ENCODE measurements around the gene LHCGR. TPM values are rescaled to one million over a fixed set of nuclear protein-coding genes. Genes with fewer than 3 reads are reported as not detected.

LHCGR gene
- total and polyA plus RNA-seq, 2 of the 13 experiments (the other 11 are each of a cell fraction or from before 2014, with no cell fraction given), result not detected

GRCh38 chr2:48691935-48692691 lies 63.4 kb downstream of the LHCGR start:
- no peaks in the 10 kb centered on the region for H3K4me1 ChIP-seq (ENCODE audit: insufficient read depth, low read length)
- ChIA-PET CTCF (ENCODE audit: low intra/inter-chr PET ratio, low total read pairs) (no interaction called here), POLR2A (no interaction called here)
- H3K4me3 ChIP-seq (replicated peaks in 1 of 3; ENCODE audit: insufficient read depth in 1 of 3, low read depth in 2 of 3, low read length in 3 of 3), result no peak overlapping the region
- no peak overlapping the region for H3K27ac ChIP-seq (ENCODE audit: extremely low read length, insufficient read depth, low read length)
- BruUV-seq (replicated peaks), result no TSS peak
- H3K27me3 ChIP-seq (ENCODE audit: control insufficient read depth in 1 of 2, insufficient read depth in 2 of 2, low read length in 2 of 2), result no peaks in the 10 kb centered on the region
- H3K9ac ChIP-seq (ENCODE audit: insufficient read depth, low read depth, low read length), result no peak overlapping the region
- ATAC-seq (no peak), FAIRE-seq (no peak), DNase-seq (ENCODE audit: low spot score) (no peak)
- H3K36me3 ChIP-seq (replicated peaks in 1 of 2; ENCODE audit: control insufficient read depth in 1 of 2, insufficient read depth in 2 of 2, low read length in 2 of 2), result no peaks in the 10 kb centered on the region
- in situ Hi-C loops (cut with HindIII; ENCODE audit: extremely low pct_ligation_motif_present, low pct_unique_long_range_greater_than_20kb) (no loop called here), intact Hi-C loops (cut with micrococcal nuclease; ENCODE audit: unreplicated experiment) (no loop called here)
- H3K9me3 ChIP-seq (ENCODE audit: low read length), result no peaks in the 10 kb centered on the region
- H3K79me2 ChIP-seq (ENCODE audit: insufficient read depth, low read length), result no peaks in the 10 kb centered on the region
- H3K4me2 ChIP-seq (ENCODE audit: low read depth, low read length), result no peak overlapping the region
- H4K20me1 ChIP-seq (ENCODE audit: insufficient read depth, low read length), result no peaks in the 10 kb centered on the region
- 5% methylated on average over 3 of the region's 3 CpGs for WGBS (ENCODE audit: low lambda C conversion rate)
- no peak for TF ChIP-seq ZNF17 (CRISPR knock-in tag; IDR thresholded peaks at IDR 0.05)
- TF ChIP-seq ZNF670 (CRISPR knock-in tag; IDR thresholded peaks at IDR 0.05; ENCODE audit: borderline replicate concordance), result no peak
- TF ChIP-seq ZFP62 (CRISPR knock-in tag; IDR thresholded peaks at IDR 0.05), result no peak
- TF ChIP-seq ZNF446 (CRISPR knock-in tag; IDR thresholded peaks at IDR 0.05), result no peak
- TF ChIP-seq CREB3 (CRISPR knock-in tag; IDR thresholded peaks at IDR 0.05), result no peak
- no peak for TF ChIP-seq RAD21 (CRISPR knock-in tag; IDR thresholded peaks at IDR 0.05)
- no peak for TF ChIP-seq TCF7L2 (IDR thresholded peaks at IDR 0.05; ENCODE audit: low read depth, low read length)
- no peak for TF ChIP-seq HNF1A (IDR thresholded peaks at IDR 0.05; ENCODE audit: low read depth)
- TF ChIP-seq HNF1A (CRISPR knock-in tag; IDR thresholded peaks at IDR 0.05; ENCODE audit: borderline replicate concordance), result no peak
- no peak for TF ChIP-seq PAWR (CRISPR knock-in tag; IDR thresholded peaks at IDR 0.05; ENCODE audit: borderline replicate concordance)
- no peak overlapping the region for H2AFZ ChIP-seq (ENCODE audit: low read length)

All from HepG2 (cell line).